Measurements from ENCODE around the gene CARS1.

The CARS1 gene

GRCh38 chr11:3037945-3038271, 19.3 kb downstream of the CARS1 start:
- no peak for DNase-seq (ENCODE audit: low read depth in 2 of 2)

GRCh38 chr11:3037040-3037944, 19.9 kb downstream of the CARS1 start:
- no peak for DNase-seq (ENCODE audit: low read depth in 2 of 2)

GRCh38 chr11:3036419-3036818, 20.8 kb downstream of the CARS1 start:
- no peak for DNase-seq (ENCODE audit: low read depth in 2 of 2)

GRCh38 chr11:3035333-3035732, 21.9 kb downstream of the CARS1 start:
- no peak for DNase-seq (ENCODE audit: low read depth in 2 of 2)

- DNase-seq (ENCODE audit: low read depth in 2 of 2): no peak
Observed at GRCh38 chr11:3030289-3031070, 26.7 kb downstream of the CARS1 start.

- DNase-seq (ENCODE audit: low read depth in 2 of 2): no peak
Observed at GRCh38 chr11:3028813-3029212, 28.4 kb downstream of the CARS1 start.

- no peak for DNase-seq (ENCODE audit: low read depth in 2 of 2)
Observed at GRCh38 chr11:3026803-3027202, 30.4 kb downstream of the CARS1 start.

GRCh38 chr11:3022982-3023381, 34.2 kb downstream of the CARS1 start:
- DNase-seq (ENCODE audit: low read depth in 2 of 2): no peak

GRCh38 chr11:3022300-3022967, 34.8 kb downstream of the CARS1 start:
- DNase-seq (ENCODE audit: low read depth in 2 of 2): no peak

GRCh38 chr11:3021125-3021524, 36.1 kb downstream of the CARS1 start:
- DNase-seq (ENCODE audit: low read depth in 2 of 2): no peak

- no peak for DNase-seq (ENCODE audit: low read depth in 2 of 2)
Observed at GRCh38 chr11:3020011-3020410, 37.2 kb downstream of the CARS1 start.

GRCh38 chr11:3018596-3018995, 38.6 kb downstream of the CARS1 start:
- DNase-seq (ENCODE audit: low read depth in 2 of 2): no peak

- DNase-seq (ENCODE audit: low read depth in 2 of 2): no peak
Observed at GRCh38 chr11:3016861-3017260, 40.4 kb downstream of the CARS1 start.

GRCh38 chr11:3015796-3016195, 41.4 kb downstream of the CARS1 start:
- no peak for DNase-seq (ENCODE audit: low read depth in 2 of 2)

GRCh38 chr11:3014943-3015342, 42.3 kb downstream of the CARS1 start:
- DNase-seq (ENCODE audit: low read depth in 2 of 2): no peak

GRCh38 chr11:3014057-3014938, 42.9 kb downstream of the CARS1 start:
- DNase-seq (ENCODE audit: low read depth in 2 of 2): peak in 1 of 2 donors; percentile 56

GRCh38 chr11:3011891-3012885, 45.0 kb downstream of the CARS1 start:
- no peak for DNase-seq (ENCODE audit: low read depth in 2 of 2)

- no peak for DNase-seq (ENCODE audit: low read depth in 2 of 2)
Observed at GRCh38 chr11:3010521-3011275, 46.5 kb downstream of the CARS1 start.

- no peak for DNase-seq (ENCODE audit: low read depth in 2 of 2)
Observed at GRCh38 chr11:3010004-3010403, 47.2 kb downstream of the CARS1 start.

All from stimulated activated CD8-positive, alpha-beta memory T cell treated with anti-CD3 and anti-CD28 coated beads, Interleukin-15, amount 100 ng/mL, for 48 hours (primary cell).